ENCODE measurements around the gene TUB.

DNA sequence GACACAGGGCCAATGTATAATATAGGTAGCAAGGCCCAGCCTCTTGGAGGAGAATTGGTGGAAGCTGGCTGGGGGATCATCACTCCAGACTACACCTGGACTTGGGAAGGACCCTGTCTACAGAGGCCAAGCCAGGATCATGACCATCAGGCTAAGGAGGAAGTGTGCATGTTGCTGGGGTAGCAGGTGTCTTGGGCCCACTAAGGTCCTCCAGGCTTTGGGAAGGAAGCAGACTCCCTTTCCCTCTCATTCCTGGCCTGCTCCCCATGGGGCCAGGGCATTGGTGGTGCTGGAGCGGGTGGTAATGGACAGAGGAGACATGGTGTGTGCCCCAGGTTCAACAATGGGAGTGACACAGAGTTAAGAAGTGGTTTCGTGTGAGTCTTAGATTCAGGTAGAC lies 16.0 kb upstream of the TUB start:
- TF ChIP-seq JUND (IDR thresholded peaks at IDR 0.05) = no peak
- TF ChIP-seq EZH2phosphoT487 (IDR thresholded peaks at IDR 0.05; ENCODE audit: borderline replicate concordance, low read depth) = no peak
- no peak for TF ChIP-seq POLR2AphosphoS5 (IDR thresholded peaks at IDR 0.05; ENCODE audit: low read depth, low read length)
- TF ChIP-seq FOXJ3 (CRISPR knock-in tag; IDR thresholded peaks at IDR 0.05) = no peak

Data from SK-N-SH (cell line).